CD4-positive, alpha-beta T cell treated with Interleukin-1 beta for 1 hour (primary cell): ENCODE measurements around the gene NID2.

ENCODE experiments used
- DNase-seq, 2 donors: peaks; one replicate each; pipeline ENCODE4 v3.0.0-alpha.2; 2020 to 2022

NID2 gene, protein sequence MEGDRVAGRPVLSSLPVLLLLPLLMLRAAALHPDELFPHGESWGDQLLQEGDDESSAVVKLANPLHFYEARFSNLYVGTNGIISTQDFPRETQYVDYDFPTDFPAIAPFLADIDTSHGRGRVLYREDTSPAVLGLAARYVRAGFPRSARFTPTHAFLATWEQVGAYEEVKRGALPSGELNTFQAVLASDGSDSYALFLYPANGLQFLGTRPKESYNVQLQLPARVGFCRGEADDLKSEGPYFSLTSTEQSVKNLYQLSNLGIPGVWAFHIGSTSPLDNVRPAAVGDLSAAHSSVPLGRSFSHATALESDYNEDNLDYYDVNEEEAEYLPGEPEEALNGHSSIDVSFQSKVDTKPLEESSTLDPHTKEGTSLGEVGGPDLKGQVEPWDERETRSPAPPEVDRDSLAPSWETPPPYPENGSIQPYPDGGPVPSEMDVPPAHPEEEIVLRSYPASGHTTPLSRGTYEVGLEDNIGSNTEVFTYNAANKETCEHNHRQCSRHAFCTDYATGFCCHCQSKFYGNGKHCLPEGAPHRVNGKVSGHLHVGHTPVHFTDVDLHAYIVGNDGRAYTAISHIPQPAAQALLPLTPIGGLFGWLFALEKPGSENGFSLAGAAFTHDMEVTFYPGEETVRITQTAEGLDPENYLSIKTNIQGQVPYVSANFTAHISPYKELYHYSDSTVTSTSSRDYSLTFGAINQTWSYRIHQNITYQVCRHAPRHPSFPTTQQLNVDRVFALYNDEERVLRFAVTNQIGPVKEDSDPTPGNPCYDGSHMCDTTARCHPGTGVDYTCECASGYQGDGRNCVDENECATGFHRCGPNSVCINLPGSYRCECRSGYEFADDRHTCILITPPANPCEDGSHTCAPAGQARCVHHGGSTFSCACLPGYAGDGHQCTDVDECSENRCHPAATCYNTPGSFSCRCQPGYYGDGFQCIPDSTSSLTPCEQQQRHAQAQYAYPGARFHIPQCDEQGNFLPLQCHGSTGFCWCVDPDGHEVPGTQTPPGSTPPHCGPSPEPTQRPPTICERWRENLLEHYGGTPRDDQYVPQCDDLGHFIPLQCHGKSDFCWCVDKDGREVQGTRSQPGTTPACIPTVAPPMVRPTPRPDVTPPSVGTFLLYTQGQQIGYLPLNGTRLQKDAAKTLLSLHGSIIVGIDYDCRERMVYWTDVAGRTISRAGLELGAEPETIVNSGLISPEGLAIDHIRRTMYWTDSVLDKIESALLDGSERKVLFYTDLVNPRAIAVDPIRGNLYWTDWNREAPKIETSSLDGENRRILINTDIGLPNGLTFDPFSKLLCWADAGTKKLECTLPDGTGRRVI (N-terminal part only)

DNA sequence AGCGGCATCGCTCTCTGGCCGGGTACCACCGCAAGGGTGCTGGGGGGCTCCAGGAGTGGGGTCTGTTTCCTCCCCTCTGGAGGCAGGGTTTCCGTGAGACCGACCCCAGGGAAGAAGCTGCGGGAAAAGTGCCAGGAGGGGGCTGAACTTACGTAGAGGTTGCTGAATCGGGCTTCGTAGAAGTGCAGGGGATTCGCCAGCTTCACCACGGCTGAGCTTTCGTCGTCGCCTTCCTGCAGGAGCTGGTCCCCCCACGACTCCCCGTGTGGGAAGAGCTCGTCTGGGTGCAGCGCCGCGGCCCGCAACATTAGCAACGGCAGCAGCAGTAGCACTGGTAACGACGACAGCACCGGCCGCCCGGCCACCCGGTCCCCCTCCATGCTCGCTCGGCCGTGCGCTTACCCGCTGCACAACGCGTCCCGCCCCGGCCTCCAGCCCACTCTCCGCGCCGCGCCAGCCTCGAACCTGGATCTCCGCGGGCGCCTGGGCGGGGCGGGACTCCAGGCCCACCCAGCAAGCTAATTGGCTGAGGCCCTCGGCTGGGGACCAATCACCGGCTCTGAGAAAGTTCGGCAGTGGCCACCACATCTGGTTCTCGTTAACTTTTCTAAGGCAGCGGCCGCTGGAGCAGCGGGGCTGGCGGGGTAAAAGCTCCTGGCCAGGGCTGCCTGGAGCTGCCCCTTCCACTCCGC lies at the start of gene NID2:
Gene NID2 (minus strand): TSS at position 445 of the 692 bp plus-strand sequence. CDS start 65 bp downstream, at position 380.
- DNase-seq, result peak; percentile 36 to 60

DNA sequence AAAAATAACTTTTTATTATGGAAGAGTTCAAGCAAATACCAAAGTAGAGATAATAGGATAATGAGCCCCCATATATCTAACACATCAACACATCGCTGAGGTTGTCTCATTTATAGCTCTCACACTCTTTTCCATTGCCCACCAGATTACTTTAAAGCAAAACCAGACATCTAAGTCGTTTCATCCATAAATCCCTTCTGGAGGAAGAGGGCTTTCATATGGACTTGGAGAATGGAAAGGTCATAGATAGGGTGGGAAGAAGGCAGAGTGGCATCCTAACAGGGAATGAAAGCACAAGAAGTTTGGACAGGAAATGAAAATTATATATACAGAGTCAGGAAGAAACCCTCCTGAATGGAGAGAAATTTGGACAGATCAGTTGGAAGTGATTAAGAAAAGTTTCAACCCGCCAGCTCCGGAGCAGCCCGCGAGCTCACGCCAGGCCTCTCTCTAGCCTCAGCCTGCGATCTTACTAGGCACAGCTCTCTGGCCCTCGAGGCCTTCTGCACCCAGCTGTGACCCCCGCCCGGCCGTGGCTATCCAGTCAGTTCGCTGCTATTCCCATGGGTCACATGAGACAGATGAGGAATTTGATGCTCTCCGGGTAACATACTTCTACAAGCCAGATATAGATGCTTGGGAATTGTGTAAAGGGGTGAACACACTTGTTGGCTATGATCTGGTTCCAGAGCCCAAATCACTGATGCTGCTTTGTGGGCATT lies 48.4 kb upstream of the NID2 start:
- no peak for DNase-seq

DNA sequence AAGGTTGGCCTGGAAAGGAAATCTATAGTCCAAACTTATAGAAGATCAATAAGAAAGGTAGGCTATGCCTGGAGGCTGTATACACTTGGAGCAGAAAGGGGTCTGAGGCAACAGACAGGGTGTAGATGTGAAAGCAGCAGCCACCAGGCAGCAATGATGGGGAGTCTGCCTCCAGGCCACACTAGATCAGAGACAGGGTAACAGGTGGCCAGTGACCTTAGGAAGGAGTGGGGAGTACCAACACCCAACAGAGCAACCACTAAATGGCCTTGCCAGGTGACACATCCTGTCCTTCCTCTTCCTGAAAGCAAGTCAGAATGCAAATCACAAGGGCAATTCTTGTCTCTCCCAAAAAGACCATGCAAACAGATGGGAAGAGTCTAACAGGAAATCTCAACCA lies 46.4 kb upstream of the NID2 start:
- DNase-seq, result no peak

DNA sequence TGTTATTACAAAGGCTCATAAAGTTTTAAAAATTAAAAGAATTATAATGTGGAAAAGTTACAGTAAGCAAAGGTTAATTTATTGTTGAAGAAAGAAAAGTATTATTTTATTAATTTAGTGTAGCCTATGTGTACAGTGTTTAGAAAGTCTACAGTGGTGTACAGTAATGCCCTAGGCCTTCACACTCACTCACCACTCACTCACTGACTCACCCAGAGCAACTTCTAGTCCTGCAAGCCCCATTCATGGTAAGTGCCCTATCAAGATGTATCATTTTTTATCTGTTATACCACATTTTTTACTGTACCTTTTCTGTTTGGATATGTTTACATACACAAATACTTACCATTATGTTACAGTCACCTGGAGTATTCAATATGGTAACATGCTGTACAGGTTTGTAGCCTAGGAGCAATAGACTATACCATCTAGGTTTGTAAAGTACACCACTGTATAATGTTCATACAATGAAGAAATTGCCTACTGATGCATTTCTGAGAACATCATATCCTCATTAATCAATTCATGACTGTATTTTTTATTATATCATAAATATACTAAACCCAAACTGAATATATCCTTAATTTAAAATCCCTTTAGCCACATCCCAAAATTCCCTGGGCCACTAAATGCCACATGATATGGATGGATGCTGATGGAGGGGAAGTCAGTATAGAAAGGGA lies 43.6 kb upstream of the NID2 start:
- no peak for DNase-seq

DNA sequence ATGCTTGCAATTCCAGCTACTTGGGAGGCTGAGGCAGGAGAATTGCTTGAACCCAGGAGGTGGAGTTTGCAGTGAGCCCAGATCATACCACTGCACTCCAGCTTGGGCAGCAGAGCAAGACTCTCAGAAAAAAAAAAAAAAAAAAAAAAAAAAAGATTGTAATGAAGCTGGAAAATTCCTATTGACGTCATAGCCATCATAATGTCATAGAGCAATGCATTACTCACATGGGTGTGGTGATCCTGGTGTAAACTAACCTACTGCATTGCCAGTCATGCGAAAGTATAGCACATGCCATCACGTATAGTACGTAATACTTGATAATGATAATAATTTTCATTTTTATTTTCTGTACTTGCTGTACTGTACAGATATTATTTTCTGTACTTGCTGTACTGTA lies 42.7 kb upstream of the NID2 start:
- DNase-seq, result no peak

DNA sequence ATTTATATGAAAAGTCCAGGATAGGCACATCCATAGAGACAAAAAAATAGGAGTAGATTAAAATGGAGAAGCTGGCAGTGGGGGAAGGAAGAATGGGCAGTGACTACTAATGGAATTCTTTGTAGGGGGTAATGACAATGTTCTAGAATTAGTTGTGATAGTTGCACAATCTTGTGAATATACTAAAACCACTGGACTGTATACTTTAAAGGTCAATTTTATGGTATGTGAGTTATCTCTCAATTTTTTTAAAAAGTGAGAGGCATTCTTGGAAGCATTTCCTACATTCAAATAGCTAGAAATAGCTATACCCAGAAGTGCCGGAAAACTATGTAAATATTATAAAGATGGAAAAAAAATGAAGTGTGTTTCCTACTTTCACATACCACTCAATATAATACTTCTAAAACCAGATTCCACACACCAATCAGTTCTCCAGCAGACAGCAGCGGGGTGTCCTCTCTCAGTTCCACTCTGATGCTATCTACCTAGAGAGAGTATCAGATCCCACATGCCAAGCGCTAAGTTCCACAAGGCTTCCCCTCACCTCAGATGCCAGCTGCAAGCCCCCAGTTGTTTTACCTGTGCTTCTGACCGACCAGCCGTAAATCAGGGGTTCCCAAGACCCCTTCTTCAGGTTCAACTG lies 41.7 kb upstream of the NID2 start:
- DNase-seq, result no peak

DNA sequence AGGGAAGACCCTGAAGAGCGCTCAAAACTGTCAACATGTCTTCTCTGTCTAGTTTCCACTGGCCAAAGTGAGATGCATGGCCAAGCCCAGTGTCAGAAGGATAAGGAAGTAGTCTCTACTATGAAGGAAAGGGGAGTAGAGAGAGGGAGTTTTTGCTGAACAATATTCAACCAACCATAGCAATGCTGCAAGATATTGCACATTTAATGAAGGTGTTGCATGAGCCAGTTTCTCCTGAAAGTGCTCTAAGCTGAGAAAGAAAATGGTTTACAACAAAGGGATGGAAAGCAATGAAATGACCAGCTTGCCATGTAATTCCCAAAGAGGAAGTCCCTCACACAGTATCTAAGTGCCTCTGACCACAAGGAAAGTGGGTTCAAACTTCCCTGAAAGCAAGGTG lies 40.0 kb upstream of the NID2 start:
- no peak for DNase-seq

DNA sequence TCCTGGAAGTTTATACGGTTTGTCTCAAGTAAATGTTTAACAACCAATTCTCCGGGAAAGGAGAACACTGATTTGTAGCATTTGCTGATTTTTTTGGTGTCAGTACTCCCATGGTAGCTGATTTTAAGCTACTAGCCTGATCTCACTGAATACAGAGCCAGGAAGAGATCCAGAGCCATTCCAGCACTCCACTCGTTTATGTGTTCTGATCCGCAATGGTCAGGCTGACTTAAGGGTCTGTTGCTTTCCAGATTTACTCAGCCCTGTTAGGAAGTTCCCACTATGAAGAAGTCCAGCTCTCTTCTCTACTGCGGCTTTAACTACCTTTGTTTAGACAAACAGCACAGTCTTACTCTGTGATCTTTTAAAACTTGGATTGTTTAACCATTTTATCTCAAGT lies 38.0 kb upstream of the NID2 start:
- DNase-seq, result no peak

DNA sequence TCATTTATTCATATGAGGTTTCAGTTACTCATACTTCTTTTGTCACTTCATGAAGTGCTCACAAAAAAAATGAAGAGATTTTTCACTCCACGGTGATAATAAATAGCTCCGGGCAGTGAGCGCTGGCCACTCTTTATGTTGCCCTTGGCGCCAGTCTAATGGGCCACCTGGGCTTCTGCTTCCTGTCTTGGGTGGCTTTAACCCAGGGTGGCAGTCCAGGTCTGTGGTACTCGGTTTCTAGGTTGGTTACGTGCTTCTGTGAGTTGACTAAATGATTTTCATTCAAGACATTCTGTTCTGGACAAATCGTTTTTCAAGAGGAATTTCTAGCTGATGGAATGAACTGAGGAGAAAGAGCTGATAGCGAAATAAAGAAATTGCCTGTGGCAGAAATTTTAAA lies 34.6 kb upstream of the NID2 start:
- no peak for DNase-seq

DNA sequence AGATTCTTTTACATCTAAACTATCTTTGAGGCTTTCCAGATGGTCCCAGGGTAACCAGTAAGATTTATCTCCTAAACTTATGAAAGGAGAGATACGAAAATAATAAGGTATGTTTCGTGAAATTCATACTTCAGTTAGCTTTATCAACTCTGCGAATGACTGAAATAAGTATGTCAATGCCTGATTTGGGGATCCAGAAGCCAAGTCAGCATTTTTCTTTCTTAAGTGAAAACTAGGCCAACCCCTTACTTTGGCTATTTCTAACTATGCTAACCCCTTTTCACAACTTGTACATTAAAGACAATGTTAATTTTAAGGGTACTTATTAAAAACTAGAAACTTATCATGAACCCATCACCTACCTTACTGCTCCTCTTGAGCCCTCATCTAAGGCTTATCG lies 26.9 kb upstream of the NID2 start:
- no peak for DNase-seq

DNA sequence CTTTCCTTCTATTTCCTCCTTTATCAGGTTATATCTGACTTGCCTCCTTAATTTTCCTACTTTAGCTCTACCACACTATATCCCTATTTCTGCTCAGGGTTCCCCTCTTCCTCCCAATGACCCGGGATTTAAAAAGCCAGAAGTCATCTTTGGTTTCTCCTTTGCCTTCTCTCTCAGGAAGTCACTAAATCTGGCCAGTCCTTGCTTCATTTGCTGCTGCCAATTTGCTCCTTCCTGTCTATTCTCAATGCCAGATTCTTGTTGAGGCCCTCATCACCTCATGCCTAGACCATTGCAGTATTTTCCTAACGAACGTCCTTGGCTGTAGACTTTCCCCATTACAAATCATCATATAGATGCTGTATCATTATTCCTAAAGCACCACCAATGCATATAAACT lies 26.5 kb upstream of the NID2 start:
- DNase-seq, result no peak

DNA sequence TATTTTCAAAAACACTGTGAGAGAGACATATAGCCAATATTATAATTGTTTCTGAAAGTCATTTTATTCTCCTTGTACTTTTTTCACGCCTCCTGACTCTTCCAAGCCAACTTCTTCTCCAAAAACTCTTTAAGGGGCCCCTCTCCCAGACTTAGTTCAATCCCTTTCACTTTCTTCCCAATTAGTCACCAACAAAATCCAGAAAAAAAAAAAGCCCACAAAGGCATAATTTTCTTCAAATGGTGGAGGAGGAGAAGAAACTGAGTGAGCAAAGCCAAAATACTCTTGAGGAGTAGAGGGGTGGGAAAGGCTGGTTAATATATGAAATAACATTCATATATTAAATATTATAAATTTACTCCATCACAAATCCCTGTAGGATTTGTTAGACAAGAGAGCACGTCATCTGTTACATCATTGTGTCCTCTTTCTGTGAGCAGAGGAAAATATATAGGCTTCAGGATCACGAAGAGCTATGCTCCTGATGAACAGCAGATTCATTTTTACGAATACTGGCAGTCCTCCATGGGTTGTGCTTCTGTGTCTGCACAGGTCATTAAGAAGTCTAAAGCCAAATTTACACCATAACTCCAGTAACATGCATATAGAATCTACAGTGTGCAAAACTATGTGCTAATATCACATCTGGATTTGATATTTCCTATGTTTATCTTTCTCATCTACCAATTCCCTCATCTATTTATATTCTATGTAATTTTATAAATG lies 25.9 kb upstream of the NID2 start:
- no peak for DNase-seq

DNA sequence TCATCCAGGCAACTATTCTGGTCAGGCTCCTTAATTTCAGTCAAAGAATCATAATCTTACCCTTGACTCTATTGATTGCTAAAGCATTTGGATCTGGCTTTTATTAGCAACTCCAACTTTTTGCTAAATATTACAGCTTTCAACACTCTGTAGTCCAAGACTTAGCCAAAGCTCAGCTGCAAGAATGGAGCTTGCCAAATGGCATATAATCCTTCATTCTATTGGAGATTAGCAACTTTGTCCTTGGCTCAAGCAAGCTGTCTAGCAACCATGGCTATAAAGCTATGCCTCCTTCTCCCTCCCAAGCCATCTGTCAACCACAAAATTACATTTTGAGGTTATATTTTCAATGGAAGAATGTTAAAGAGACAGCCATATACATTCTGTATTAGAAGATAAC lies 23.1 kb upstream of the NID2 start:
- DNase-seq, result no peak

DNA sequence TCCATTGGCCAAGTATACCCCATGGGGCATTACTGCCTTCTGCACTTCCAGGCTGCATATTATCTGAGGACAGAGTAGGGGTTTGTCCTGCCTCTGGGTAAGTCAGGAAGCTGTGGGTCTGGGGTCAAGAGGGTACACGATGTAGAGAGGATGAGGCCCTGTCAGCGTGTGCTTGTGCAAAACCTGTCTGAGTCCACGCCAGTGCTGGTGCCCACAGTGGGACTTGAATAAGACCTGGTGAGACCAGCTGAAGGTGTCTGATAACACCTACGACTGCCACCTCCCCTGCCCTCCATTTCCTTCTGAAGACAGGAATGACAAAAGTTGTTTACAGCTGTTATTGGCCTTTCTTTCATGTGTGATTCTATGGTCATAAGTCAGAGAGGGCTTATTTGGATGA lies 22.1 kb upstream of the NID2 start:
- DNase-seq, result no peak

DNA sequence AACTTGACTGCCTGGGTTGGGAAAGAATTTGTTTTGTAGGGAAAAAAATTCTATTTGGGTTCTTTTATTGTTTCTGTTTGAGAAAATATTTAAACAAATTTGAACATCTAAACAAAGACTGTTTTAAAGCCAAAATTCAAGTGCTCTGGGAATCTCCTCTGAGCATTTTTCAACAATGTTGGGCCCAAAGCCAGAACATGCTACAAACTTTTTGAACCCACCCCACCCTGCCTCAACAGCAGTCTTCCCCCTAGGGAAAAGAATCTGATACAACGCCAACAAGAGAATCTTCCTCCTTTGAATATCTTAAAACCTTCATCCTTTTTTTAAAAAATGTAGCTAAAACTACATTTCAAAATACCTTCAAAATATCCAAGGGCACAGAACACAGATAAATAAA lies 20.4 kb upstream of the NID2 start:
- DNase-seq, result no peak

DNA sequence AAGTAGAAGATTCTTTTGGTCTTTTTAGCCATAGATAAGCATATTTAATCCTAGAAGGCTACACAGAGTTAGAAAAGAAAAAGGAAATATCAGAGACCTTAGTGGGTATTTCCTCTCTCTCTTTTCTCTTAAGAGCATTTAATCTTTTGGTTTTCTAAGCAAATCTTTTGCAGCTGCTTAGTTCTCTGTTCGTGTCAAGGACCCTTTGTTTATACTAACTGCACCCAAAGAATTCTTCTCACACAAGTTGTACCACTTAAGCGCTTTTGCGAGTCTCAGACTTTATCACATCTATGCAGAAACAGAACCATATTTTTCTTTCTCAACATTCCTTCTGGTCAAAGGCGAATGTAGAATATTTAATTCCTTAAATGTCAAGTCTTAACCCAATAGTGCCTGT lies 17.9 kb upstream of the NID2 start:
- DNase-seq, result no peak

DNA sequence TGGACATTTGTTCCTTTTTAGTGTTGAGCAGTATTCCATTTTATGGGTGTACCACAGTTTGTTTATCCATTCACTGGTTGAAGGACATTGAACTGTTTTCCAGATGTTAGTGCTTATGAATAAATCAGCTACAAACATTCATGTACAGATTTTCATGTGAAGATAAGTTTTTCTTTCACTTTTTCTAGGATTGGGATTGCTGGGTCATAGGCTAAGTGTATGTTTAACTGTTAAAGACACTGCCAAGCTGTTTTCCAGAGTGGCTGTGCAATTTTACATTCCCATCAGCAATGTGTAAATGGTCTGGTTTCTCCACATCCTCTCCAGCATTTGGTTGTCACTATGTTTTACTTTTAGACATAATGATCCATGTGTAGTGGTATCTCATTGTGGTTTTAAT lies 14.0 kb upstream of the NID2 start:
- DNase-seq, result no peak

DNA sequence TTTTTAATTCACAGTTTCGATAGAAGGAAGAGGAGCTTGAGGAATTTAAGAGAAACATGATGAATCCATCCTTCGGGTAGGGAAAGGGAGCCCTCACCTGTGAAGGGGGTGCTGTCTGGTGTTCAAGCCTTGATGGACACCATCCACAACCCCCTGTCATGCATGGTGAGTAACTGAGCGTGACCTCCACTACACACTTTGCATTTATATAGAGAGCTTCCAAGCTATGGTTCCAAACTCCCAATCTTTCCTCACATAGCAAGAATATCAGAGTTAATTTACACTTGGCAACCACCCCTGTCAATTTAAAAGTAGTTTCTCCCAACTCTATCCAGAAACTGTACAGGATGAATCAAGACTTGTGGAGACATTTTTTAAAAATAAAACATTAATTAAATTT lies 13.1 kb upstream of the NID2 start:
- no peak for DNase-seq

DNA sequence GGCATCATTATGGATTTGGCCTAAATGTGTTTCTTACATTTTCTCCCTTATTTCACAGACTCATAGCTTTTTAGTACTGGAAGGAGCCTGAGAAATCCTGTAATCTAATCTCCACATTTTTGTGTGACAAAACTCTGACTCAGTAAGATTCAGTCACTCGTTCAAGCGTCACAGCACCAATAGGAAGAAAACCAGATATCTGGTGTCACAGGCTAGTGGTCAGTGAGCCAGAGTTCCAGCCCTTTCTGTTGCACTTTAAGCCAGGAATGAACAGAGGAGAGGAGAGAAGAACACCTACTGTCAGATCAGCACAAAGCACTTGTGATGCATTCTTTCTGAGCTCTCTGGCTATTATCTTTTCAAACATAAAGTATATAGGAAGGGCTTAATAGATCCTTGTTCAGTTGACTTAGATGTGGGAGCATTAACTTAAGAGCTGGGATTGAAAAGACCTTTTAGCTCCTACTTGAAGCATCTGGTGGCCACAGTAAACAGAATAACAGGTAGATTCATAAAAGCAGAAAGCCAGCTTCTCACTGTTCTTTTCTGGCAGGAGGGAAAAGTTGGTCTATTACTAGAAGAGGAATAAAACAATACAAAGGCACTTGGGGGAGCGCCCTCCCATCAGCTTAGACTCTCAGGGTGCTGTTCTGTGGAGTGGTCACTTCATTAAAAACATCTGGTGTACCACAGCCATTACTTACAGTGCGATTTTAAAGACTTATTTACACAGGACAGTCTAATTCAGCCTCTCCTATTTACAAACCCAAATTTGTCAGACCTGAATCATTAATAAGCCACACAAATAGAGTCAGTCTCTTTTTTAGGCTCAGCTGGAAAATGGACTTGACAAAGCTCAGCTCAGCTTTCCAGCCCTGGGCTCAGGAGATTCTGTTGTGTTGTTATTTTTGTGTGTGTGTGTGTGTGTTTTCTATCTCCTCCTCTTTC lies 12.2 kb upstream of the NID2 start:
- no peak for DNase-seq
